Measurements from ENCODE around the gene RIMBP2.
"Not testable (repeated sequence)": the region's sequence is repeated elsewhere in the genome, so short reads cannot be mapped to it uniquely, and the experiment has no call there.

The RIMBP2 gene

GRCh38 chr12:130655881-130656280 lies 60.2 kb downstream of the RIMBP2 start:
- DNase-seq: no peak

- DNase-seq: no peak
Observed at GRCh38 chr12:130655010-130655409, 61.1 kb downstream of the RIMBP2 start.

- no peak for DNase-seq
Observed at GRCh38 chr12:130651188-130651959, 64.7 kb downstream of the RIMBP2 start.

GRCh38 chr12:130650131-130650530 lies 66.0 kb downstream of the RIMBP2 start:
- no peak for DNase-seq

GRCh38 chr12:130649101-130650045 lies 66.7 kb downstream of the RIMBP2 start:
- DNase-seq: no peak

GRCh38 chr12:130647814-130648213 lies 68.3 kb downstream of the RIMBP2 start:
- no peak for DNase-seq

- DNase-seq: no peak
Observed at GRCh38 chr12:130646716-130647370, 69.3 kb downstream of the RIMBP2 start.

- DNase-seq: not testable (repeated sequence)
Observed at GRCh38 chr12:130646191-130646590, 69.9 kb downstream of the RIMBP2 start.

GRCh38 chr12:130645751-130646150 lies 70.3 kb downstream of the RIMBP2 start:
- DNase-seq: no peak

GRCh38 chr12:130644566-130644965 lies 71.5 kb downstream of the RIMBP2 start:
- no peak for DNase-seq

- no peak for DNase-seq
Observed at GRCh38 chr12:130644146-130644545, 72.0 kb downstream of the RIMBP2 start.

- DNase-seq: no peak
Observed at GRCh38 chr12:130642856-130643255, 73.2 kb downstream of the RIMBP2 start.

- DNase-seq: no peak
Observed at GRCh38 chr12:130641533-130642184, 74.4 kb downstream of the RIMBP2 start.

GRCh38 chr12:130640901-130641300 lies 75.2 kb downstream of the RIMBP2 start:
- no peak for DNase-seq

- no peak for DNase-seq
Observed at GRCh38 chr12:130640496-130640895, 75.6 kb downstream of the RIMBP2 start.

GRCh38 chr12:130639476-130640424 lies 76.3 kb downstream of the RIMBP2 start:
- DNase-seq: no peak

- no peak for DNase-seq
Observed at GRCh38 chr12:130636370-130636769, 79.7 kb downstream of the RIMBP2 start.

- DNase-seq: no peak
Observed at GRCh38 chr12:130634866-130635265, 81.2 kb downstream of the RIMBP2 start.

- no peak for DNase-seq
Observed at GRCh38 chr12:130633771-130634170, 82.3 kb downstream of the RIMBP2 start.

GRCh38 chr12:130632642-130633041 lies 83.5 kb downstream of the RIMBP2 start:
- DNase-seq: no peak

GRCh38 chr12:130628304-130628703 lies 87.8 kb downstream of the RIMBP2 start:
- no peak for DNase-seq
